Fibroblast of the conjunctiva (primary cell): ENCODE results near the gene MARCHF4.
"Not testable (repeated sequence)": the region's sequence is repeated elsewhere in the genome, so short reads cannot be mapped to it uniquely, and the experiment has no call there.

Experiments used
- DNase-seq: peaks from one replicate; pipeline ENCODE4 v3.0.0-alpha.2; 2010; ENCODE audit warnings: low read depth

Gene MARCHF4

GRCh38 chr2:216392018-216392562, 19.8 kb upstream of the MARCHF4 start:
- no peak for DNase-seq

- no peak for DNase-seq
Measured at GRCh38 chr2:216391401-216391800, 19.1 kb upstream of the MARCHF4 start.

DNA sequence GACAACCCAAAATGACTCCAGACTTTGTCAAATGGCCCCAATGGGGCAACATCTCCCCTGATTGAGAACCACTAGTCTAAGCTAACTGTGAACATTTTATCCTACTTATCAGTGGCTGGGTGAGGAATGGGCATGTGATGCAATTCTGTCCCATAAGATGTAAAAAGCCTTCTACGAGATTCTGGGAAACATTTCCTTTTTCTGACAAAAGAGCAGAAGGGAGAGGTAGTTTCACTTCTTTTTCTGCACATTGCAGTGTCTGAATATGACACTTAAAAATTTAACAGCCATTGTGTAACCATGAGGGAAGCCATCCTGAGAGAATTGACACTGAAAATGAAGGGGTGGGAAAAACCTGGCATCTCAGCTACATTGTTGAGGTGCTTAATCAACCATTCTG, 17.3 kb upstream of the MARCHF4 start:
- DNase-seq = peak; percentile 13

DNA sequence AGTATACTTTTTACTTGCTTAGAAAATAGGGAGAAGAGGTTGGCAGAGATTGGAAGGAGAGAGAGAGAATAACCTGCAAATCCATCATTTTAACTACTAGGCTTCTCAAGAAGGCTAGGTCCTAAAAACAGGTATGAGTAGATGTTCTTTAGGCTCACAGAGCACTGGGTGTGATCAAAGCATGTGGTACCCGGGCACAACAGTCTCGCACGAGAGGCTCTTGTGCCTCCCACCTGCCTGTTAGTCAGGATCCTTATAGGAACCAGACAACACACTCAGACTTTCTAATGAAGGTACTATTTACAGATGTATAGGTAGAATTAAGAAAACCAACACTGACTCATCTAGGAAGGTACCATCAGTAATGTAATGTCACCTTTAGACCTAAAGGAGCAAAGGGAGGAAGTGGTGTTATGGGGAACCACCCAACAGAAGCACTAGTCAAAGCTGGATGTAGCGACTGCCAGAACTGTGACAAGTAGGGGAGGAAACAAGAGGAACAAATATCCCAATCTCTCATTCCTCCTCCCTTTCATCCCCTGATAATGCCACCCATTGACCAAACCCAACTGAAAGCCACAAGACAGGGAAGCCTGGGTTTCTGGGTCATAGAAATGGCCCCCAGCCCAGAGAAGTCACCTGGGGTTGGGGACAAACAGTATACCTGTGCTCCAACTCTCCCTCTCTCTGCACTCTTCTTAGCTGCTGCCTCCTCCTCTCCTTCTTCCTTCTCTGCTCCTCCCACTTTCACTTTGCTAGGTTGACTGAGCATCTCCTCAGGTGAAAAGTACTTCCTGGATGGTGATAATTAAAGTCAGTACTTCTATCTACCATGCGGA, 16.0 kb upstream of the MARCHF4 start:
- DNase-seq = no peak

GRCh38 chr2:216387262-216387661, 15.0 kb upstream of the MARCHF4 start:
- DNase-seq = no peak

- DNase-seq = no peak
Measured at GRCh38 chr2:216385478-216385877, 13.2 kb upstream of the MARCHF4 start.

- not testable (repeated sequence) for DNase-seq
Measured at GRCh38 chr2:216384409-216384808, 12.1 kb upstream of the MARCHF4 start.

DNA sequence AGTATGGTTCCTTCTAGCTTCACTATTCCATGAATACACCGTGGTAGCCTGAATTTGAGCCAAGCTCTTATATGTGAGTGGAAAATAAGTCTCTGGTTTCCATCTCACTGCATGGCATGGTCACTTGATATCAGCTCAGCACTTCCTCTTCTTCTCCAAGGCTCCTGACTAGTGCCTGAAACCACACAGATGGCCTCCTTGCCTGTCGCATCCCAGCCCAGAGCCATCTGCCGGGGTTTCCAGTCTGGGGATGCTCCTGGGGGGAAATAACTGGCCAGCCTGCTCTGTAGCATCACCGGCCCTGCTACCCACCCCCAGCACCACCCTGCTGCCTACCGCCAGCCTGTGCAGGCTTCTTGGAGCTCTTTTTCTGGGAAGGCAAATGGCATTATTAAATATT, 7.7 kb upstream of the MARCHF4 start:
- no peak for DNase-seq

DNA sequence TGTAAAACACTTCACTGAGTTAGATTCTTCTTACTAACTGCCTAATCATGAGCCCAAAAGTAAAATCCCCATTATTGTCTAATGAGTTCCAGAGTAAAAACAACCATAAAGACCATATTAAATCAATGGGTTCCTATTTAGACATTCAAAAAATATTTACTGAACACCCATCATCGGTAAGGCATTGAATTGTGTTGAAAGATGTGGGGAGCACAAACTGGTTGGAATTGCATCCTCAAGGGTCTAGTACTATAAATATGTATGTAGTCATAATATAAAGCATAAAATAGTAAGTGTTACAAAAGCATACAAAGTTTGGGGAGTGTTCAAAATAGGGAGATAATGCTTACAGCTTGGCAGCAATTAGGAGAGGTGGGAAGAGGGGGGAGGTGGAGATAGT, 3.0 kb upstream of the MARCHF4 start:
- no peak for DNase-seq

GRCh38 chr2:216373896-216374295, 1.6 kb upstream of the MARCHF4 start:
- no peak for DNase-seq

DNA sequence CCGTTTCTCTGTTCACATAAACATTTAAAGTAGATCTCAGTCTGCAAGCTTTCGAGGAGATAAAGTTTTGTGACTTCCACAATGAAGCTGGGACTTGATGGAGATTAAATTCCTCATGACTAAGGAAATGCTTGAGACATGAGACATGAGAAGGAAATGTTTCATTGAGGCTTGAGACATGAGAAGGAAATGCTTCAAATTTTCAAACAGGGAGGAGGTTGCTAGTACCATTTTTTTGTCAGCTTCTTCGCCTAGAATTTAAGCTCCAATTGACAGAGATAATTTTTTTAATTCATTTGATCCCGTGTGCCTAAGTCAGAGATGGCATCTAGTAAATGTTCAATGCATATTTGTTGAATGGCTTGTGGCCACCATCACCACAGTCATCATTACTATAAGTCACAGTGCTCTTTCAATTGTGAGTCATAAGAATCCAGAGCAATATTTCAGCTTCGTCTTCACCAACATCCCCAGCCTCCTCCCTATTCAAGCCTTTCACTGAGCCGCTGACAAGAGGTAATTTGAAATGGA, 543 bp upstream of the MARCHF4 start:
- DNase-seq = peak; percentile 38

GRCh38 chr2:216370961-216371712, 1.1 kb downstream of the MARCHF4 start:
- DNase-seq = no peak

DNA sequence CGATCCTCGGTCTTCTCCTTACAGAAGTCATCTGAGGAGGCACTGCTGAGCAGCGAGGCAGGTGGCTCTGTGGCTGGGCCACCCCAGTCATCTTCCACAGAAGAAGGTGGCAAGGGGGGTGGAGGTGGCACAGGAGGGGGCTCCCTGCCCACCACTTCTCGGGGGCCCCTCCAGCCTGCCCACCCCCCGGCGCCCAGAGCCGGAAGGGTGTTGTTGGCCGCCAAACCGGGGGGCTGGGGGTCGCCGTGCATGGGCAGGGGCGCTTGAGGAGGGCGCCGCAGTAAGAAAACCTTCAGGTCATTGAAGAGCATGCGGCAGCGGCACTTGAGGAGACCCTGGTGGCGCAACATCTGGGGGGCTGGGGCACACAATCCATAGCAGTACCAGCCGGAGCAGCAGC, 2.5 kb downstream of the MARCHF4 start:
- DNase-seq = no peak

DNA sequence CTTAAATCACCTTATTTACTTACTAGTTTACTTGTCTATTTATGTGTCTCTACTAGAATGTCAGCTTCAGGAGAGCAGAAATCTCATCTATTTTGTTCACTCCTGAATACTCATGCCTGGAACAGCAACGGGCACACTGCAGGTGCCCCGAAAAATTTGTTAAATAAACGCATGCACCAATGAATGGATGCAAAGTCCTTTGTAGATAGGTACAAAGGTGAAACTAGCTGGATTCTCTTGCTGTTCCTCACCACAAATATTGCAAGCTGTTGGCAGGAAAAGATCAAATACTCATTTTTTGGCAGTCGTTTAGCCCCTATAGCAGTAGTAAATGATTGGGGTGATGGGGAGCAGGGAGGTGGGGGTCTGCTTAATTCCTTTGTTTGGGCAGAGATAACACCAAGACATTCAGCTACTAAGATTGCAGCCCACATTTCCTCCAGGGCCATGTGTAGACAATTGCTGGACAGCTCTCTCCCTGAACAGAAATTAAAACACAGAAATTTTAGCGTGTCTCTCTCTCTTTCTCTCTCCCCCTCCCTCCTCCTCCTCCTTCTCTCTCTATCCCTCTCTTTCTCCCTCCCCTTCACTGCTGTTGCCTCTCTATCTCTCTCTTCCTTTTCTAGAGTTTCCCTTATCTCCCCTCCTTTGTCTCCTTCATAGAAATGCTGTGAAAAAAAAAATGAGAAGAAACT, 5.4 kb downstream of the MARCHF4 start:
- no peak for DNase-seq

GRCh38 chr2:216365518-216365917, 6.8 kb downstream of the MARCHF4 start:
- DNase-seq = no peak

DNA sequence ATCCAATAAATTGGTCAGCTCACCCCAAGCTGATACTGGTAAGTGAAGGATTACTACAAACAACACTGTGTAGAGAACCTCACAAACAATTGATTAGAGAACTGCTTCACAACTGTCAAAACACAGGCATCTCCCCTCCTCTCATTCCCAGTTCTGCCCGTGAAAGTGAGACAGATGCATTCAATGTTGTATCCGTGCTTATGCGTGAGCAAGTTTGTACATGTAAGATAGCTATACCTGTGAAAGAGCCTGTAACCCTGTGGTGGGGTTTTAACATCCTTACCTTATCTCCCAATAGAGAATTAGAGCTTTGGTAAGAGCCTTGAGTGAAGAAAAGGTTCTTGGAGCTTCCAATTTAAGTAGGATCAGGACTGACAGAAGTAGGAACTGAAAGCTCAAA, 9.1 kb downstream of the MARCHF4 start:
- no peak for DNase-seq

GRCh38 chr2:216362730-216363129, 9.6 kb downstream of the MARCHF4 start:
- DNase-seq = no peak

- DNase-seq = no peak
Measured at GRCh38 chr2:216355711-216356110, 16.6 kb downstream of the MARCHF4 start.

- DNase-seq = no peak
Measured at GRCh38 chr2:216354306-216354705, 18.0 kb downstream of the MARCHF4 start.

DNA sequence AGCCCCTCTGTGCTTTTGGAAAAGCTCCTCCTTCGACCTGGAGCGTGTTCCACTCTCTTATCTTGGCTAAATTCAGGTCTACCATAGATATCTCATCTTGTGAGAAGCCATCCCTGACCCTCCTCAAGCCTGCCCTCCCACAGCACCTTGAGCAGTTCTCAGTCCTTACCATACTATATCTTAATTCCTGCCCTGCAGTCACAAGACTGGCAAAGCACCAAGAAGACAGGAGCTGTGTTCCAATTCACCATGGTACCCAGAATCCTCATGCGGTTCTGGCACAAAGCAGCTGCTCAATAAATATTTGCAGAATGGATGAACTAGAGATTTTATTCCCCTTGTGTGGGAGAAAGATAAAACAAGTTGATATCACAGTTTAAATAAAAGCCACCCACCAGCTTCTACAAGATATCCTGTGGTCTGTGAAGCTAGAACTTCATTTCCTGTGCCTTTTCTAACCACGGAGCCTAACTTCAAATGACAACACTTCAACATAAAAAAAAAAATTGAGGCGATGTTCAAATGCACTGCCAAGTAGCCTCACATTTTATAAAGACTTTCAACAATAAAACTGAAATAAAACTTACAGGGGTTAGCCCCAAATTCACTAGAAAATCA, 19.5 kb downstream of the MARCHF4 start:
- no peak for DNase-seq

DNA sequence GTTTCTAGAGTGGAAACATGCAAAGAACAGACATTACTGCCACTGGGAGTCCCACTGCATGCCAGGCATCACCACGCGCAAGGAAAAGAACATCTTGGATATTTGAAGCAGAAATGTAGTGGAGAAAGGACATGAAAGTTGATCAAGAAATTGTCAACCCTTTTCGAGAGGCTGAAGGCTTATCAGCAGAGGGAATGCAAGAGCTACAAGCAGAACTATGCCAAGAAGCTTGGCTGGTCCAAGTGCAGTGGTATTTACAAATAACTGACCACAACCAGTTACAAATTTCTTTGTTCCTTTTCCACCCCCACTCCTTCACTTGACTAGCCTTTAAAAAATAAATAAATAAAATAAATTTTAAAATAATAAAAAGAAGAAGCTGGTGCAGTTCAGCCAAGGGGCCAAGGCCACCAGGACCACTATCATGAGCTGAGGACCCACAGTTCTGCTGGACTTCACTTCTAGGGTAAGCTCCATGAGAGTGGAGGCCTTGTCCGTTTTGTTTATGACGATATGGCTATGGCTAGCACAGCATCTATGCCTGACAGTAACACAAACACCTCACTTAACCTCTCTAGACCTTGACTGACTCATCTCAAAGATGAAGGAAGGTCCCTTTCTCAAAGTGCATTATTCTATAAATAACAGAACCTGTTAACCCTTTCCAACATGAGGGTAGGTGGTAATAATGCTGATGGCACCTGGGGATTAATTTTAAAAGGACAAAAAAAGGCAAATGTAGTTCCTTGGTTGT, 20.9 kb downstream of the MARCHF4 start:
- DNase-seq = no peak
